Transverse colon (tissue), 4 donors: ENCODE data around the gene STK39. TPM values are rescaled to one million over a fixed set of nuclear protein-coding genes. Genes with fewer than 3 reads are reported as not detected.

Source experiments
- DNase-seq: peaks from one replicate; pipeline ENCODE4 v3.0.0-alpha.2; 2019
- H3K27ac ChIP-seq, 4 donors: fragments of 200-600 bp; sonication (generic); 2 replicates each; pipeline ENCODE4 v1.5.1; 2016 to 2018; ENCODE audit warnings: inconsistent platforms in 4 of 4
- H3K27me3 ChIP-seq: fragments of 200-600 bp; sonication (generic); 2 replicates; pipeline ENCODE4 v1.5.1; 2017; ENCODE audit warnings: inconsistent platforms
- H3K36me3 ChIP-seq, 4 donors: fragments of 200-600 bp; sonication (generic); 2 replicates each; pipeline ENCODE4 v1.5.1; 2017 to 2019; ENCODE audit warnings: inconsistent platforms in 4 of 4
- H3K4me1 ChIP-seq, 4 donors: fragments of 200-600 bp; sonication (generic); 2 replicates each; pipeline ENCODE4 v1.5.1; 2017 to 2020; ENCODE audit warnings: inconsistent platforms in 4 of 4
- H3K4me3 ChIP-seq, 4 donors: fragments of 200-600 bp; sonication (generic); 1 replicate in 1 of 4; 2 replicates in 3 of 4; pipeline versions ENCODE4 v1.5.1 to v1.6.1; 2017 to 2019; ENCODE audit warnings: inconsistent platforms in 4 of 4
- H3K9me3 ChIP-seq, 2 donors: fragments of 200-600 bp; sonication (generic); 2 replicates each; pipeline ENCODE4 v1.5.1; 2017 to 2019; ENCODE audit warnings: inconsistent platforms in 2 of 2
- CTCF ChIP-seq, 5 experiments: fragments of 200-600 bp in 3 of 5; fragments of 450-650 bp in 2 of 5; sonication (generic) in 3 of 5; IDR thresholded peaks; 1 replicate in 2 of 5; 2 replicates in 3 of 5; pipeline ENCODE4 v1.5.1; 2016 to 2017; ENCODE audit warnings: antibody characterized with exemption in 5 of 5, inconsistent platforms in 3 of 5, mild to moderate bottlenecking in 2 of 5, moderate library complexity in 1 of 5
- EP300 ChIP-seq: sonication (generic); formaldehyde crosslinking; IDR thresholded peaks from one replicate; pipeline ENCODE4 v1.6.1; 2017; ENCODE audit warnings: antibody characterized with exemption, low read depth
- POLR2A ChIP-seq: fragments of 450-650 bp; IDR thresholded peaks from one replicate; pipeline ENCODE4 v1.6.1; 2016; ENCODE audit warnings: antibody characterized with exemption, mild to moderate bottlenecking, moderate library complexity
- POLR2AphosphoS5 ChIP-seq, 3 donors: sonication (generic); formaldehyde crosslinking; IDR thresholded peaks; one replicate each; pipeline ENCODE4 v1.6.1; 2016; ENCODE audit warnings: antibody characterized with exemption in 3 of 3
- WGBS, 2 donors: methylation state at CpG; one replicate each; pipeline ENCODE4 v1.1.5; 2018; ENCODE audit warnings: low coverage in 1 of 2; 5-methylcytosine and 5-hydroxymethylcytosine counted together
- in situ Hi-C, 4 donors: fragments of 200-750 bp; cut with MboI; loops; one replicate each; pipeline versions ENCODE4 v1.15.0 to v1.15.1; 2017; ENCODE audit warnings: low sequenced_read_pairs in 3 of 4, low pct_ligation_motif_present in 1 of 4, low pct_unique_long_range_greater_than_20kb in 1 of 4
- intact Hi-C: fragments of 100-400 bp; cut with DNase I; formaldehyde crosslinking; loops from one replicate; pipeline ENCODE4 v1.15.1; 2023; ENCODE audit warnings: low total_unique reads
- total RNA-seq, 4 donors: library from RNA; depleted of rRNA; stranded (reverse); fragments of >200 nt; gene quantifications; one replicate each; pipeline ENCODE4 v1.1.0, GENCODE V29; 2016

The STK39 gene
- total RNA-seq, 4 donors from 2014 or later: 30.6 to 46.1 (median 36.7) TPM

- Histone ChIP-seq H3K27me3 (no peaks in the 10 kb centered on the region), H3K4me1 (peaks cover 12 to 52% (median 27%) of the 10 kb centered on the region in 4 donors), H3K27ac (no peak overlapping the region), H3K36me3 (peaks cover 0 to 5% (median 0%) of the 10 kb centered on the region in 4 donors), H3K4me3 (no peak overlapping the region), H3K9me3 (no peaks in the 10 kb centered on the region)
- TF ChIP-seq CTCF (IDR thresholded peaks at IDR 0.05) (no peak), POLR2A (no peak), EP300 (no peak), POLR2AphosphoS5 (IDR thresholded peaks at IDR 0.05) (no peak)
- intact Hi-C loops: no loop called here
- 82 to 85% methylated on average over 5 of the region's 5 CpGs for WGBS, 2 donors
- in situ Hi-C loops: no loop called here
- no peak for DNase-seq
Measured at GRCh38 chr2:168241746-168242145, 5.6 kb downstream of the STK39 start.

- intact Hi-C loops: no loop called here
- in situ Hi-C loops: no loop called here
- peaks cover 0 to 5% (median 0%) of the 10 kb centered on the region in 4 donors for H3K36me3 ChIP-seq
- no peaks in the 10 kb centered on the region for H3K9me3 ChIP-seq
- WGBS, 2 donors: 76% methylated on average over 5 of the region's 5 CpGs; no CpG with 5 or more reads in 1 of the 2 donors
- H3K27ac ChIP-seq: no peak overlapping the region
- no peaks in the 10 kb centered on the region for H3K27me3 ChIP-seq
- no peak for DNase-seq
- no peak overlapping the region for H3K4me3 ChIP-seq
- peaks cover 12 to 51% (median 25%) of the 10 kb centered on the region in 4 donors for H3K4me1 ChIP-seq
- no peak for TF ChIP-seq CTCF (IDR thresholded peaks at IDR 0.05)
- TF ChIP-seq POLR2AphosphoS5 (IDR thresholded peaks at IDR 0.05): no peak
- no peak for TF ChIP-seq EP300
- no peak for TF ChIP-seq POLR2A
Measured at GRCh38 chr2:168241208-168241607, 6.2 kb downstream of the STK39 start.

- 80 to 85% methylated on average over 5 of the region's 5 CpGs for WGBS, 2 donors
- no peak for TF ChIP-seq POLR2AphosphoS5 (IDR thresholded peaks at IDR 0.05)
- no peak for TF ChIP-seq CTCF (IDR thresholded peaks at IDR 0.05)
- no peak for TF ChIP-seq EP300
- no peak for TF ChIP-seq POLR2A
- Histone ChIP-seq H3K36me3 (peaks cover 0 to 5% (median 0%) of the 10 kb centered on the region in 4 donors), H3K4me1 (peaks cover 1 to 41% (median 15%) of the 10 kb centered on the region in 4 donors), H3K27ac (no peak overlapping the region), H3K27me3 (no peaks in the 10 kb centered on the region), H3K9me3 (no peaks in the 10 kb centered on the region), H3K4me3 (no peak overlapping the region)
- in situ Hi-C loops (no loop called here), intact Hi-C loops (no loop called here)
- no peak for DNase-seq
Measured at GRCh38 chr2:168239281-168239680, 8.1 kb downstream of the STK39 start.

- H3K4me1 ChIP-seq: peaks cover 0 to 30% (median 4%) of the 10 kb centered on the region in 4 donors
Measured at GRCh38 chr2:168237741-168238140, 9.7 kb downstream of the STK39 start.

More at GRCh38 chr2:168237741-168238140, 9.7 kb downstream of the STK39 start:
- Histone ChIP-seq H3K27ac (no peak overlapping the region), H3K36me3 (peaks cover 0 to 5% (median 0%) of the 10 kb centered on the region in 4 donors), H3K9me3 (no peaks in the 10 kb centered on the region), H3K4me3 (no peak overlapping the region), H3K27me3 (no peaks in the 10 kb centered on the region)
- 88 to 100% methylated on average over 1 of the region's 1 CpG for WGBS, 2 donors
- no peak for TF ChIP-seq POLR2AphosphoS5 (IDR thresholded peaks at IDR 0.05)
- intact Hi-C loops (no loop called here), in situ Hi-C loops (no loop called here)
- no peak for DNase-seq
